Measurements from ENCODE around the gene ZNRF3. TPM values are rescaled to one million over a fixed set of nuclear protein-coding genes. Genes with fewer than 3 reads are reported as not detected.

ZNRF3 gene
- total RNA-seq, 1 donor from 2014 or later = 10.5 TPM

DNA sequence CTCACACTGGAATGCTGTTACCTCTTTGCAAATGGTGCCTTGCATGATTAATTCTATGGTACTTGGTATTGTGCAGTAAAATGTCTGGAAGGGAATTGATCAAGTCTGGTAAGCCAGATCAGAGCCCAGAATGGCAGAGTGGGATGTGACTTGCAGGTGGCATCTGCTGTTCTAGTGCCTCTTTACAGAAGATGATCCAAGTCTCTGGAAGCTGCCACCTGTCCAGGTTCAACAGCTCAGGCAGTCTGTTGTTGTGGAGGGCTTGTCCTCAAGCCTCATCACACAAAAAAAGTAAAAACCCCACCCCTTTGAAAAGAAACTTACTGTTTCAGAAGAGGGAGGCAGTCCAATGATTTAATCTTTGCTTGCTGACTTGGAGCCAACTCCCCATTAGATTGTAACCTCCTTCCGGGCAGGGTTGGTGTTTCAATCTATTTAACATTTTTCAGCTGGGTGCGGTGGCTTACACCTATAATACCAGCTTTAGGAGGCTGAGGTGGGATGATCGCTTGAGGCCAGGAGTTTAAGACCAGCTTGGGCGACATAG lies 17.1 kb downstream of the ZNRF3 start:
- DNase-seq (ENCODE audit: low read depth) = no peak
- H3K36me3 ChIP-seq (ENCODE audit: control insufficient read depth, insufficient read depth, low read length) = no peaks in the 10 kb centered on the region
- no peak overlapping the region for H3K4me3 ChIP-seq (ENCODE audit: low read depth, low read length)
- no peaks in the 10 kb centered on the region for H3K27me3 ChIP-seq (ENCODE audit: control insufficient read depth, insufficient read depth, low read length)
- TF ChIP-seq, protein P1, sequence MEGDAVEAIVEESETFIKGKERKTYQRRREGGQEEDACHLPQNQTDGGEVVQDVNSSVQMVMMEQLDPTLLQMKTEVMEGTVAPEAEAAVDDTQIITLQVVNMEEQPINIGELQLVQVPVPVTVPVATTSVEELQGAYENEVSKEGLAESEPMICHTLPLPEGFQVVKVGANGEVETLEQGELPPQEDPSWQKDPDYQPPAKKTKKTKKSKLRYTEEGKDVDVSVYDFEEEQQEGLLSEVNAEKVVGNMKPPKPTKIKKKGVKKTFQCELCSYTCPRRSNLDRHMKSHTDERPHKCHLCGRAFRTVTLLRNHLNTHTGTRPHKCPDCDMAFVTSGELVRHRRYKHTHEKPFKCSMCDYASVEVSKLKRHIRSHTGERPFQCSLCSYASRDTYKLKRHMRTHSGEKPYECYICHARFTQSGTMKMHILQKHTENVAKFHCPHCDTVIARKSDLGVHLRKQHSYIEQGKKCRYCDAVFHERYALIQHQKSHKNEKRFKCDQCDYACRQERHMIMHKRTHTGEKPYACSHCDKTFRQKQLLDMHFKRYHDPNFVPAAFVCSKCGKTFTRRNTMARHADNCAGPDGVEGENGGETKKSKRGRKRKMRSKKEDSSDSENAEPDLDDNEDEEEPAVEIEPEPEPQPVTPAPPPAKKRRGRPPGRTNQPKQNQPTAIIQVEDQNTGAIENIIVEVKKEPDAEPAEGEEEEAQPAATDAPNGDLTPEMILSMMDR (IDR thresholded peaks at IDR 0.05; ENCODE audit: insufficient read depth, low read length, poor library complexity, severe bottlenecking) = no peak

DNA sequence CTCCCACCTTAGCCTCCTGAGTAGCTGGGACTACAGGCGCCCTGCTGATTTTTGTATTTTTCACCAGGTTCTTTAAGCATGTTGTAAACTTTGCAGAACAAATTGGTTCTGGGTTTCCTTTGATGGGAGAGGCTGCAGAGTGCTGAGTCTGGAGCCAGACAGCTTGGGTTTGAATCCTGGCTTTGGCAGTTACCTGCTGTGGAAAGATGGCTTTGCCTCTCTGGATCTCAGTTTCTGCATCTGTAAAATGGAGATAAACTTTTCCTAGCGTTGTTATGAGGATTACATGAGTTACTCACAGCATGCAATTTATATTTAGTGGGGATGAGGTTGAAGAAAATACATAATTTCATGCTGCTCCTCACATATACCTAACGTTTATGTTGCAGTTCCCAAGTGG lies 19.1 kb downstream of the ZNRF3 start:
- DNase-seq (ENCODE audit: low read depth) = no peak
- no peaks in the 10 kb centered on the region for H3K27me3 ChIP-seq (ENCODE audit: control insufficient read depth, insufficient read depth, low read length)
- no peak overlapping the region for H3K4me3 ChIP-seq (ENCODE audit: low read depth, low read length)
- TF ChIP-seq, protein P1 (IDR thresholded peaks at IDR 0.05; ENCODE audit: insufficient read depth, low read length, poor library complexity, severe bottlenecking) = no peak
- H3K36me3 ChIP-seq (ENCODE audit: control insufficient read depth, insufficient read depth, low read length) = no peaks in the 10 kb centered on the region

DNA sequence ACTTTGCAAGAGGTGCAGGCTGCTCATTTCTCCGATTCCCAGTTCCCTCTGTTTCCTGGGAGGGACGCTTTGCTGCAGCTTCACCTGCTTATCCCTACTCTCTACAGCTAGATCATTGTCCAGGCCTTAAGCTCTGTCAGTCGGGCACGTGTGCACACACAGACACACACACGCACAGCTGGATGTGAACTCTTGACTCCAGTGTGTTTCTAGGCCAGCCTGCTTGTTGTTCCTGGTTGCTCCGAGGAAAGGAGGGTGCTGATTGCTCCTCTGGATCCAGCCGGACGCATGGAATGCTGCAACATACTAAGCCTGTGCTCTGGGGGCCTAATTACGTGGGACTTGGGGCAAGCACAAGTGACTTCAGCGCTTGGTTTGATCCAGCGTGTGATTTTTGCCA lies 19.7 kb downstream of the ZNRF3 start:
- DNase-seq (ENCODE audit: low read depth) = no peak
- no peaks in the 10 kb centered on the region for H3K36me3 ChIP-seq (ENCODE audit: control insufficient read depth, insufficient read depth, low read length)
- H3K27me3 ChIP-seq (ENCODE audit: control insufficient read depth, insufficient read depth, low read length) = no peaks in the 10 kb centered on the region
- TF ChIP-seq, protein P1 (IDR thresholded peaks at IDR 0.05; ENCODE audit: insufficient read depth, low read length, poor library complexity, severe bottlenecking) = no peak
- H3K4me3 ChIP-seq (ENCODE audit: low read depth, low read length) = no peak overlapping the region

DNA sequence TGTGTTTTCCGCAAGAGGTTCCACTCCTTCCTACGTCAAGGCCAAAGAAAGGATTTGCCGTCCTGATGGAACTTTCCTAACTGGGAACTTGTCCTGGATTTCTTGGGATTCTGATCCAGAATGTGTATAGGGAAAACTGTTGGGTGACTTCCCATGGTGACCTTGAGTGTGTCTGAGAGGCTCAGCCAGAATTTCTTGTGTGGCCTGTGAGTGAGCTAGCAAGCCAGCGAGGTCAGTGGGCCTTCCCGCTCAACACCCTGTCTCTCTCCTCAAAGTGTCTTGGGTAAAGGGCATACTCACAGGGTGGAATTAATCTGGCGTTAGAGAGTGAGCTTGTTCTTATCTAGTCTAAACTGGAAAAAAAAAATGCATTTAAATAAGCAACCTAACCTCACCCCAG lies 20.4 kb downstream of the ZNRF3 start:
- H3K27me3 ChIP-seq (ENCODE audit: control insufficient read depth, insufficient read depth, low read length) = no peaks in the 10 kb centered on the region
- no peaks in the 10 kb centered on the region for H3K36me3 ChIP-seq (ENCODE audit: control insufficient read depth, insufficient read depth, low read length)
- TF ChIP-seq, protein P1 (IDR thresholded peaks at IDR 0.05; ENCODE audit: insufficient read depth, low read length, poor library complexity, severe bottlenecking) = no peak
- H3K4me3 ChIP-seq (ENCODE audit: low read depth, low read length) = no peak overlapping the region
- no peak for DNase-seq (ENCODE audit: low read depth)

DNA sequence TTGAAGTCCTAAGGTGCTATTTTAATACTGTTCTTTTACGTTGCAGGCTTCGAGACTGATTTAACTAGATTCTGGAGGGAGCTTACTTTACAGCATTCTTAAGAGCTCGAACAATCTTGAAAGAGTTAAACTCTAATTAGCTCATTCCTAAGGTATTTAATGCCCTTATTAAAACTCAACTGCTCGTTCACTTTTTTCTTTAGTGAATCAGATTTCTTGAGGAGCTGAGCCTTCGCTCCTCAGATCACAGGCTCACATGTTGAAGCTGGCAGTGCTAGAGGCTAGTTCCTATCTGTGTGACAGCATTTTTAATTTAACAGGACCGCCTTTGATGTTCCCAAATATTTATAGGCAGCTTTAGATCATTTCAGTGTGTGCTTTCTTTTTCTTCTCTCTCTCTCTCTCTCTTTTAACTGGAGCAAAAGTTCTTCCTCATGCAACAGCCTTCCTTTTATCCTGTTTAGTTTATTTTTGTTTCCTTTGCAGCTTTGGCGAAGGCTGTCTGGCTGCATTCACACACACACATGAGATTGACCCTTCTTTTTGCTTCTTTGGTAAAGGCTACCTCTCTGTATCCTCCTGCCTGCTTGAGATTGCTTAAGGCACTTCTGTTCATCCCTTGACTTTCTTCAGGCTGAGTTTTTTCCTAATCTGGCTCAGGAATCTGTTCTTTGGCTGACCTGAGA lies 21.0 kb downstream of the ZNRF3 start:
- DNase-seq (ENCODE audit: low read depth) = no peak
- TF ChIP-seq, protein P1 (IDR thresholded peaks at IDR 0.05; ENCODE audit: insufficient read depth, low read length, poor library complexity, severe bottlenecking) = no peak
- no peaks in the 10 kb centered on the region for H3K36me3 ChIP-seq (ENCODE audit: control insufficient read depth, insufficient read depth, low read length)
- H3K27me3 ChIP-seq (ENCODE audit: control insufficient read depth, insufficient read depth, low read length) = no peaks in the 10 kb centered on the region
- no peak overlapping the region for H3K4me3 ChIP-seq (ENCODE audit: low read depth, low read length)

Data from kidney epithelial cell (primary cell).